Activated CD8-positive, alpha-beta memory T cell treated with anti-CD3 and anti-CD28 coated beads, Interleukin-2, amount 50 U/mL, for 1 hour (primary cell): ENCODE measurements around the gene FHOD3.

Source experiments
- DNase-seq: peaks from one replicate; pipeline ENCODE4 v3.0.0-alpha.2; 2020; ENCODE audit errors: extremely low read depth

FHOD3 gene

GRCh38 chr18:36481201-36481657 is 183.7 kb downstream of the FHOD3 start:
- DNase-seq, result no peak

- DNase-seq, result no peak
Measured at GRCh38 chr18:36481935-36482334, 184.4 kb downstream of the FHOD3 start.

- no peak for DNase-seq
Measured at GRCh38 chr18:36484591-36484990, 187.1 kb downstream of the FHOD3 start.

GRCh38 chr18:36485772-36486171 is 188.3 kb downstream of the FHOD3 start:
- DNase-seq, result no peak

GRCh38 chr18:36488131-36488530 is 190.6 kb downstream of the FHOD3 start:
- DNase-seq, result no peak

GRCh38 chr18:36490897-36491296 is 193.4 kb downstream of the FHOD3 start:
- no peak for DNase-seq

- DNase-seq, result no peak
Measured at GRCh38 chr18:36492604-36493329, 195.3 kb downstream of the FHOD3 start.

- DNase-seq, result no peak
Measured at GRCh38 chr18:36493349-36494159, 196.0 kb downstream of the FHOD3 start.

GRCh38 chr18:36494160-36494437 is 196.6 kb downstream of the FHOD3 start:
- DNase-seq, result no peak

- DNase-seq, result no peak
Measured at GRCh38 chr18:36496022-36496421, 198.5 kb downstream of the FHOD3 start.

- DNase-seq, result no peak
Measured at GRCh38 chr18:36499938-36500337, 202.4 kb downstream of the FHOD3 start.

GRCh38 chr18:36501100-36501499 is 203.6 kb downstream of the FHOD3 start:
- no peak for DNase-seq

- no peak for DNase-seq
Measured at GRCh38 chr18:36503477-36503876, 206.0 kb downstream of the FHOD3 start.

GRCh38 chr18:36504928-36505327 is 207.4 kb downstream of the FHOD3 start:
- no peak for DNase-seq

- DNase-seq, result no peak
Measured at GRCh38 chr18:36505665-36506064, 208.2 kb downstream of the FHOD3 start.

GRCh38 chr18:36509646-36510197 is 212.2 kb downstream of the FHOD3 start:
- DNase-seq, result no peak

GRCh38 chr18:36511791-36512352 is 214.4 kb downstream of the FHOD3 start:
- DNase-seq, result no peak

- no peak for DNase-seq
Measured at GRCh38 chr18:36513556-36513955, 216.0 kb downstream of the FHOD3 start.

- no peak for DNase-seq
Measured at GRCh38 chr18:36514778-36515177, 217.3 kb downstream of the FHOD3 start.

- DNase-seq, result no peak
Measured at GRCh38 chr18:36516258-36516657, 218.7 kb downstream of the FHOD3 start.

GRCh38 chr18:36516726-36517125 is 219.2 kb downstream of the FHOD3 start:
- DNase-seq, result no peak

- no peak for DNase-seq
Measured at GRCh38 chr18:36518839-36519238, 221.3 kb downstream of the FHOD3 start.

GRCh38 chr18:36519358-36519757 is 221.8 kb downstream of the FHOD3 start:
- DNase-seq, result no peak
